Measurements from ENCODE around the gene CYP27B1. TPM values are rescaled to one million over a fixed set of nuclear protein-coding genes. Genes with fewer than 3 reads are reported as not detected.
"Not testable (repeated sequence)": the region's sequence is repeated elsewhere in the genome, so short reads cannot be mapped to it uniquely, and the experiment has no call there.

Gene CYP27B1
- total RNA-seq, 8 experiments from 2014 or later: 0.76 to 3.5 (median 1.6) TPM

DNA sequence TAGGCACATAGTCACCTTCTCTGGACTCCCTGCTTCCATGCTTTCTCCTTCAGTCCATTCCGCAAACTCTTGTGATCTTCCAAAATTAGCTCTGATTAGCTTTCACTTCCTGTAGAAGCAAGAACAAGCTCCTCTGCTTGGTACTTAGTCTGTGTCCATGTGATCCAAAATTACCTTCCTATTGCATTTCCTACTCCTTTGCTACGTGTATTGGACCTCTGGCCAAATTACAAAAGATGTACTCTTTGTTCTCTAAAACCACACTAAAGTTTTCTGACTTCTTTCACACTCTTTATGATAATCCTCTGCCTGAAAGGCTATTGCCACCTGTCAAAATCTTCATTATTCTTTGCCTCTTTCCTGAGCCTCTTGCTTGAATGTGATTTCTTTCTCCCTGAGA, 14.9 kb upstream of the CYP27B1 start:
- Histone ChIP-seq H3K4me3 (no peak overlapping the region), H3K27ac (no peak overlapping the region), H3K4me1 (replicated peaks in 1 of 2) (peaks cover 4 to 9% of the 10 kb centered on the region in 2 donors)
- no peak for ATAC-seq (replicated peaks in 6 of 8)
- WGBS, 10 experiments: 17 to 83% (median 52%) methylated on average over 1 to 2 of the region's 2 CpGs
- in situ Hi-C loops (cut with MboI; ENCODE audit: low pct_unique_long_range_greater_than_20kb in 2 of 9, low sequenced_read_pairs in 9 of 9, unreplicated experiment in 9 of 9): no loop called here

DNA sequence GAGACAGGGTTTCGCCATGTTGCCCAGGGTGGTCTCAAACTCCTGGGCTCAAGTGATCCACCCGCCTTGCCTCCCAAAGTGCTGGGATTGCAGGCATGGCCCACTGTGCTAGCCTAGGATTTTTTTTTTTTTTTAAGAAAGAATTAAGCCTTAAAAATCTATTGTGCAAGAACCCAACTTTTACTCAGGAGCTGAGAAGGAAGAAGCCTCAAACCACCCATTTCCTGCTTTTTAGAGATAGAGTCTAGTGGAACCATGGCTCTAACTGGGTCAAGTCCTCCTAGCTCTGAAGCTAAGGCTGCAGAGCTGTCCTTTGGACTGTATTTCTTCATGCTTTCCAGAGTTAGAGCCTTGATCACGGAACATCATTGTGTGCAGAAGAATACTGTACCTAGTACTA, 14.4 kb upstream of the CYP27B1 start:
- no peak for ATAC-seq (replicated peaks in 6 of 8)
- H3K27ac ChIP-seq: no peak overlapping the region
- 20 to 100% (median 93%) methylated on average over 1 to 3 of the region's 3 CpGs for WGBS, 10 experiments
- no peak overlapping the region for H3K4me3 ChIP-seq
- peaks cover 4 to 9% of the 10 kb centered on the region in 2 donors for H3K4me1 ChIP-seq (replicated peaks in 1 of 2)
- in situ Hi-C loops (cut with MboI; ENCODE audit: low pct_unique_long_range_greater_than_20kb in 2 of 9, low sequenced_read_pairs in 9 of 9, unreplicated experiment in 9 of 9): no loop called here

DNA sequence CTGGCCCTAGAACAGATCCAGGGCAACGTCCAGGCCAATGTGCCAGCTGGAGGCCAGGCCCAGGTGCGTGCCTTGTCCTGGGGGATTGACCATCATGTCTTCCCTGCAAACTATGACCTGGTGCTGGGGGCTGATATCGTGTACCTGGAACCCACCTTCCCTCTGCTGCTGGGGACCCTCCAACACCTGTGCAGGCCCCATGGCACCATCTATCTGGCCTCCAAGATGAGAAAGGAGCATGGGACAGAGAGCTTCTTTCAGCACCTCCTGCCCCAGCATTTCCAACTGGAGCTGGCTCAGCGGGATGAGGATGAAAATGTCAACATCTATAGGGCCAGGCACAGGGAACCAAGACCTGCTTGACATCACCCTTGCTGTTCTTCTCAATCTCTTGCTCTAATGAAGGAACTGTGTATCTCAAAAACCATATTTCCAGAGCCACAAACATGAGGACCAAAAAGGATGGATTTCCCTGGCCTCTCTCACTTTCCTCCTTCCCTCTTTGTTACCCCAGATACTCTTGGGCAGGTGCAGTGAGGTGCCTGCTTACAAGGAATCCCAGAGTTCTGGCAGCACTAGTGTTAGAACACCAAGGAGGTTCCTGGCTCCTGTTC, 13.5 kb upstream of the CYP27B1 start:
- no peak for ATAC-seq (replicated peaks in 6 of 8)
- H3K4me3 ChIP-seq: no peak overlapping the region
- in situ Hi-C loops (cut with MboI; ENCODE audit: low pct_unique_long_range_greater_than_20kb in 2 of 9, low sequenced_read_pairs in 9 of 9, unreplicated experiment in 9 of 9): no loop called here
- WGBS, 10 experiments: 57 to 100% (median 80%) methylated on average over 1 to 3 of the region's 4 CpGs; no CpG with 5 or more reads in 3 of the 10 experiments
- peaks cover 4 to 9% of the 10 kb centered on the region in 2 donors for H3K4me1 ChIP-seq (replicated peaks in 1 of 2)
- no peak overlapping the region for H3K27ac ChIP-seq

DNA sequence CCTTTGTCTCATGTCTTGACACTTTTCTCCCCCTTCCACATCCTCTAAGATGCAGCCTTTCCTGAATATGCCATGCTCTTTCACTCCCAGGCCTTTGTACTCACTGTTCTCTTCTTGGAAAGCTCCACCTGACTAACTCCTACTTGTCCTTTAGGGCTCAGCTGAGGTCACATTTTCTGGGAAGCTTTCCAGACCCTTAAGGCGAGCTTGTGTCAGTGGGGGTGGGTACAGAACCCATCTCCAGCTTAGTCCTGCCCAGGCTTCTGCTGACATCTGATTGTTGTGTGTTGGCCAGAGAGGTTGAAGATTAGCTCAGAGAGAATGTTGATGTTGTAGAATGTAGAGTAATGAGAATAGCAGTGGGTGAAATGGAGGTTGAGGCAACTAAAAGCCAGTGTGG, 12.9 kb upstream of the CYP27B1 start:
- H3K4me1 ChIP-seq (replicated peaks in 1 of 2): peaks cover 4 to 9% of the 10 kb centered on the region in 2 donors
- no peak overlapping the region for H3K4me3 ChIP-seq
- no peak for ATAC-seq (replicated peaks in 6 of 8)
- WGBS, 10 experiments: 0 to 100% (median 59%) methylated on average over 1 of the region's 1 CpG; no CpG with 5 or more reads in 4 of the 10 experiments
- in situ Hi-C loops (cut with MboI; ENCODE audit: low pct_unique_long_range_greater_than_20kb in 2 of 9, low sequenced_read_pairs in 9 of 9, unreplicated experiment in 9 of 9): no loop called here
- H3K27ac ChIP-seq: no peak overlapping the region

DNA sequence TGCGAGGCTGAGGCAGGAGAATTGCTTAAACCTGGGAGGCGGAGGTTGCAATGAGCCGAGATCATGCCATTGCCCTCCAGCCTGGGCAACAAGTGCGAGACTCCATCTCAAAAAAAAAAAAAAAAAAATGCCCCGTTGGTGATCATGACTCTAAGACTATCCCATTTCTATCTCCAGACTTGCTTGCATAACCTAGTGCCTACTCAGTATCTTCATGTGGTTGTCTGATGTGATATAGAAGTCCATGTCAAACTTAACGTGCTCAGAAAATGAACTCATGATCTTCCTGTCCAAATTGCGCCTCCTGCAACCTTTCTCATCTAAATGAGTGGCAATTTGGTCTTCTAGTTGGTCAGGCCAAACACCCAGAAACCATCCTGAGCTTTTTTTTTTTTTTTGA, 11.0 kb upstream of the CYP27B1 start:
- in situ Hi-C loops (cut with MboI; ENCODE audit: low pct_unique_long_range_greater_than_20kb in 2 of 9, low sequenced_read_pairs in 9 of 9, unreplicated experiment in 9 of 9): no loop called here
- 67 to 100% (median 88%) methylated on average over 1 to 4 of the region's 7 CpGs; no CpG with 5 or more reads in 4 of the 10 experiments for WGBS, 10 experiments
- no peak overlapping the region for H3K27ac ChIP-seq
- no peak for ATAC-seq (replicated peaks in 6 of 8)
- no peak overlapping the region for H3K4me3 ChIP-seq
- H3K4me1 ChIP-seq (replicated peaks in 1 of 2): peaks cover 6% of the 10 kb centered on the region in 2 donors

DNA sequence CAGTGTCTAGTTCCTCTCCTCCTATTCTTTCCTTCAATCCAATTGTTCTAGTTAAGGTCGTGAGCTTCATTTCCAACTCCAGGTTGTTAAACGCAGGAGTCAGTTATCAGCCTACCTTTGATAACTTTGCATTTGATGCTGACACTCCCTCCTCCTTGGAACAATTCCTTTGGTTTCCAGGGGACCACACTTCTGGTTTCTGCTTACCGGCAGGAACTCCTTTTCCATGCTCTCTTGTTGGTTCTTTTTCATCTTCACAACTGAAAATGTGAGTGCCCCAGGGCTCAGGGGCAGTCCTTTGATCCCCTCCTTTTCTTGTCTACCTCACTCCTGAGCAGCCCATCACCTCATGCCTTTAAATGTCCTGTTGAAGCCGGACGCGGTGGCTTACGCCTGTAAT, 10.5 kb upstream of the CYP27B1 start:
- no peak for ATAC-seq (replicated peaks in 6 of 8)
- H3K4me3 ChIP-seq: no peak overlapping the region
- WGBS, 10 experiments: 72 to 100% (median 86%) methylated on average over 1 to 7 of the region's 7 CpGs
- in situ Hi-C loops (cut with MboI; ENCODE audit: low pct_unique_long_range_greater_than_20kb in 2 of 9, low sequenced_read_pairs in 9 of 9, unreplicated experiment in 9 of 9): no loop called here
- no peak overlapping the region for H3K27ac ChIP-seq
- peaks cover 5 to 6% of the 10 kb centered on the region in 2 donors for H3K4me1 ChIP-seq (replicated peaks in 1 of 2)

DNA sequence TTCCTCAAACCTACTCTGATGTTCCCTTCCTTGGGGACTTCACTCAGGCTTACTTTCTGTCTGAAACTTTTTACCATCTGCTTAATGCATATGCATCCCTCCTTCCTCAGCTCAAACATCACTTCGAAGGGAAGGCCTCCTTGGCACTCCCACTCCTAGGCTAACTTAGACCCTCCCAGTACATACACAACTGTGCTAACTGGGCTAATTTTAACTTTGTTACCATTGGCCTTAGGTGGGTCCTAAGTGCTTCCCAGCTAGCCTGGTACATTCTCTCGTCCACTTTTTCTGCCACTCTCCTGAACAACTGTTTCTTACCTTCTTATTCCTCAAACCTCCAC, 9.3 kb upstream of the CYP27B1 start:
- Histone ChIP-seq H3K4me1 (replicated peaks in 1 of 2) (peaks cover 5 to 8% of the 10 kb centered on the region in 2 donors), H3K27ac (no peak overlapping the region), H3K4me3 (no peak overlapping the region)
- in situ Hi-C loops (cut with MboI; ENCODE audit: low pct_unique_long_range_greater_than_20kb in 2 of 9, low sequenced_read_pairs in 9 of 9, unreplicated experiment in 9 of 9): no loop called here
- no peak for ATAC-seq (replicated peaks in 6 of 8)
- 39 to 100% (median 69%) methylated on average over 1 to 2 of the region's 2 CpGs; no CpG with 5 or more reads in 1 of the 10 experiments for WGBS, 10 experiments

DNA sequence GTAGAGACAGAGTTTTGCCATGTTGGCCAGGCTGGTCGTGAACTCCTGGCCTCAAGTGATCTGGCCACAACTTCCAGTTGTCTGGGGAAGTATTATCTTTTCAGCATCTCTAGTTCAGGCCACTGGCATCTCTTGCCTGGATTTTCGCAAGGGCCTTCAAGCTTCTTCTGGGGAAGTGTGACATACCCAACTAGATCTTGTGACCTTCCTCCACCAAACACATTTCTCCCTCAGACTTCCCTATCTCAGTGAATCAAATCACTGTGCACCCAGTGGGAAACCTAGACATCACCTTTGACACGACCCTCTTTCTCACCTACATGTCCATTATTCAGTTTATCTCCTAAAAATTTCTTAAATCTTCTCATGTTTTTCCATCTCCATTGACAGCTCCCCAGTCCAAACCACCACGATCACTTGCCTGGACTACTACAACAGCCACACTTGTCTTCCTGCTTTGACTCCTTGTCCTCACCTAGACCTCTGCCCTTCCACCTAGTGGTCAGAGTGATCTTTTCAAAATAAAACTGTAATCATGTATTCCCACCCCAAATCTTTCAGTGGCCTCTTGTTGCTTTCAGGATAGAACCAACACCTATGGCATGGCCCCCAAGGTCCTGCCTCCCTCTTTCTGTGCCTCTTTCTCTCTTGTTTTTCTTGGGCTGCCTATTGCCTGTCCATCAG, 8.8 kb upstream of the CYP27B1 start:
- Histone ChIP-seq H3K4me3 (no peak overlapping the region), H3K4me1 (replicated peaks in 1 of 2) (peaks cover 10 to 13% of the 10 kb centered on the region in 2 donors), H3K27ac (no peak overlapping the region)
- 60 to 100% (median 85%) methylated on average over 1 to 4 of the region's 4 CpGs for WGBS, 10 experiments
- in situ Hi-C loops (cut with MboI; ENCODE audit: low pct_unique_long_range_greater_than_20kb in 2 of 9, low sequenced_read_pairs in 9 of 9, unreplicated experiment in 9 of 9): no loop called here
- no peak for ATAC-seq (replicated peaks in 6 of 8)

DNA sequence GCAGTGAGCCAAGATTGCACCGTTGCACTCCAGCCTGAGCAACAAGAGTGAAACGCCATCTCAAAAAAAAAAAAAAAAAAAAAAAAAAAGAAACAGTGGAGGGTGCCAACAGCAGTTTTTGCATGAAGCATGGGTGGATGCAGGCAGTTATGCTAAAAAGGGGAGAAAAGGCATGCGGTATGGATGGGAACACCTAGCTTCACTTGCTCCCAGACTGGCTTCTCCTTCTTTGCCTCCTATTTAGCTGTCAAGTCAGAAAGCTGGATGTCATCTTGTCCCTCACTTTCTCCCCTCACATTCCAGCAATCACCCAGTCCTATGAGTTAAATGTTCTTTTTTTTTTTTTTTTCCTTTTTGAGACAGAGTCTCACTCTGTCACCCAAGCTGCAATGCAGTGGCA, 8.2 kb upstream of the CYP27B1 start:
- Histone ChIP-seq H3K4me1 (replicated peaks in 1 of 2) (peaks cover 10 to 13% of the 10 kb centered on the region in 2 donors), H3K27ac (no peak overlapping the region), H3K4me3 (no peak overlapping the region)
- ATAC-seq (replicated peaks in 6 of 8): peak in 1 of 8 experiments; percentile 3
- WGBS, 10 experiments: 0 to 100% (median 54%) methylated on average over 1 to 3 of the region's 3 CpGs; no CpG with 5 or more reads in 4 of the 10 experiments
- in situ Hi-C loops (cut with MboI; ENCODE audit: low pct_unique_long_range_greater_than_20kb in 2 of 9, low sequenced_read_pairs in 9 of 9, unreplicated experiment in 9 of 9): no loop called here

- peaks cover 10 to 13% of the 10 kb centered on the region in 2 donors for H3K4me1 ChIP-seq (replicated peaks in 1 of 2)
- 45 to 100% (median 81%) methylated on average over 1 to 6 of the region's 11 CpGs; no CpG with 5 or more reads in 1 of the 10 experiments for WGBS, 10 experiments
- ATAC-seq (replicated peaks in 6 of 8); H3K4me3 ChIP-seq; H3K27ac ChIP-seq; in situ Hi-C loops (cut with MboI; ENCODE audit: low pct_unique_long_range_greater_than_20kb in 2 of 9, low sequenced_read_pairs in 9 of 9, unreplicated experiment in 9 of 9): not testable (repeated sequence)
Measured at GRCh38 chr12:57774634-57775033, 7.8 kb upstream of the CYP27B1 start.

GRCh38 chr12:57772429-57773322, 5.8 kb upstream of the CYP27B1 start, which contains the start of gene EEF1AKMT3:
TSS of gene EEF1AKMT3 (plus strand) at chr12:57772614. CDS start at chr12:57772725, 111 bp downstream.
- 0 to 71% (median 8%) methylated on average over 1 to 11 of the region's 67 CpGs for WGBS, 10 experiments
- peak; percentile 41 to 64 (median 62) for ATAC-seq (replicated peaks in 6 of 8)
- Histone ChIP-seq H3K4me3 (peak within 1 kb of the TSS; percentile 75 to 91 (median 80)), H3K4me1 (replicated peaks in 1 of 2) (peaks cover 10 to 13% of the 10 kb centered on the region in 2 donors), H3K27ac (peak within 1 kb of the TSS; percentile 97 to 98)
- in situ Hi-C loops (cut with MboI; ENCODE audit: low pct_unique_long_range_greater_than_20kb in 2 of 9, low sequenced_read_pairs in 9 of 9, unreplicated experiment in 9 of 9): no loop called here

DNA sequence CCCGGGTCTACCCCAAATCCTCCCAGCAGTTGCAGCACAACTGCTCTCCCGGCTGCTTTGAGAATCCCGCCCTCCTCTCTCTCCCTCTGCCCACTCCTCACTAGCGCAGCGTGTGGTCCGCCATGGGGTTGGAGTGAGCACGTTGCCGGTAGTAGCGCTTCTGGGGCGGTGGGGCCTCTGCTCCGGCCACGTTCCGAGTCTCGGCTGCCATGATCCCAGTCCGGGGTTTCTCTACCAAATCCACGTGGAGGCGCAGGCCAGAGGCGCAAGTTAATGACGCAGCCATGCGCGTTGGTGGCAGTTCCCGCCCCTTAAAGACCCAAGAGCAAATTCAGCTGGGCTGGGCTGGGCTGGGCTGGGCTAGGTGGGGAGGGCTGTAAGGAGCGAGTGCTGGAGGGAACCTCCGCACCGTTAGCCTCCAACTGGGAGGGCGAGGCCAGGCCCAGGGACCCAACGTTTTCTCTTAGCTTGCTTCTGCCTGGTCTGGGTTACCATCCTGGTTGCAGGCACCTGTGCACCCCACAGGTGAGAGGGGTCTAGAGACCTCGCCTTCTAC, 5.1 kb upstream of the CYP27B1 start, which contains the start of gene METTL1:
Gene METTL1, minus strand, starts transcription at position 233 of the 556 bp plus-strand sequence. Its CDS starts 22 bp downstream, at position 211.
- Histone ChIP-seq H3K27ac (peak within 1 kb of the TSS; percentile 97 to 98), H3K4me3 (peak within 1 kb of the TSS; percentile 75 to 91 (median 80)), H3K4me1 (replicated peaks in 1 of 2) (peaks cover 11 to 13% of the 10 kb centered on the region in 2 donors)
- 0% methylated on average over 3 to 8 of the region's 28 CpGs; no CpG with 5 or more reads in 8 of the 10 experiments for WGBS, 10 experiments
- in situ Hi-C loops (cut with MboI; ENCODE audit: low pct_unique_long_range_greater_than_20kb in 2 of 9, low sequenced_read_pairs in 9 of 9, unreplicated experiment in 9 of 9): no loop called here
- peak; percentile 82 to 92 (median 91) for ATAC-seq (replicated peaks in 6 of 8)

Data from motor neuron (in vitro differentiated cells).